ENCODE measurements around the gene TBC1D5. TPM values are rescaled to one million over a fixed set of nuclear protein-coding genes. Genes with fewer than 3 reads are reported as not detected.

TBC1D5 gene
- polyA plus RNA-seq, 1 experiment, result 27.0 TPM

GRCh38 chr3:17466028-17466427 lies 276.4 kb downstream of the TBC1D5 start:
- TF ChIP-seq CTCF (IDR thresholded peaks at IDR 0.05; ENCODE audit: insufficient read depth, low read depth, low read length), result no peak
- ChIA-PET CTCF (interaction anchor here (0.5 to 1.6 kb wide), 4 partner anchors 20 to 375 kb away, joined by 3 to 6 read pairs (median 3); no protein-coding TSS in a partner anchor), POLR2A (no interaction called here)
- no peak overlapping the region for H3K4me3 ChIP-seq (ENCODE audit: low read depth, low read length)
- no peaks in the 10 kb centered on the region for H3K27me3 ChIP-seq (ENCODE audit: control insufficient read depth, insufficient read depth, low read length)
- no peaks in the 10 kb centered on the region for H3K36me3 ChIP-seq (ENCODE audit: control insufficient read depth, insufficient read depth, low read length)
- DNase-seq (ENCODE audit: low read depth), result no peak

GRCh38 chr3:17459470-17459993 lies 282.9 kb downstream of the TBC1D5 start:
- H3K4me3 ChIP-seq (ENCODE audit: low read depth, low read length), result no peak overlapping the region
- CTCF ChIA-PET, result no interaction called here
- no peak for DNase-seq (ENCODE audit: low read depth)
- POLR2A ChIA-PET, result no interaction called here
- no peaks in the 10 kb centered on the region for H3K27me3 ChIP-seq (ENCODE audit: control insufficient read depth, insufficient read depth, low read length)
- TF ChIP-seq CTCF (IDR thresholded peaks at IDR 0.05; ENCODE audit: insufficient read depth, low read depth, low read length), result no peak
- H3K36me3 ChIP-seq (ENCODE audit: control insufficient read depth, insufficient read depth, low read length), result no peaks in the 10 kb centered on the region

- Histone ChIP-seq H3K4me3 (ENCODE audit: low read depth, low read length) (no peak overlapping the region), H3K27me3 (ENCODE audit: control insufficient read depth, insufficient read depth, low read length) (no peaks in the 10 kb centered on the region), H3K36me3 (ENCODE audit: control insufficient read depth, insufficient read depth, low read length) (no peaks in the 10 kb centered on the region)
- ChIA-PET POLR2A (no interaction called here), CTCF (no interaction called here)
- no peak for TF ChIP-seq CTCF (IDR thresholded peaks at IDR 0.05; ENCODE audit: insufficient read depth, low read depth, low read length)
- DNase-seq (ENCODE audit: low read depth), result no peak
Observed at GRCh38 chr3:17456650-17457049, 285.8 kb downstream of the TBC1D5 start.

GRCh38 chr3:17456046-17456445 lies 286.4 kb downstream of the TBC1D5 start:
- DNase-seq (ENCODE audit: low read depth), result no peak

GRCh38 chr3:17444865-17445264 lies 297.6 kb downstream of the TBC1D5 start:
- TF ChIP-seq CTCF (IDR thresholded peaks at IDR 0.05; ENCODE audit: insufficient read depth, low read depth, low read length), result no peak
- DNase-seq (ENCODE audit: low read depth), result no peak

More at GRCh38 chr3:17456046-17456445, 286.4 kb downstream of the TBC1D5 start:
- TF ChIP-seq CTCF (IDR thresholded peaks at IDR 0.05; ENCODE audit: insufficient read depth, low read depth, low read length), result no peak
- CTCF ChIA-PET, result no interaction called here
- H3K36me3 ChIP-seq (ENCODE audit: control insufficient read depth, insufficient read depth, low read length), result no peaks in the 10 kb centered on the region
- POLR2A ChIA-PET, result no interaction called here
- no peaks in the 10 kb centered on the region for H3K27me3 ChIP-seq (ENCODE audit: control insufficient read depth, insufficient read depth, low read length)
- H3K4me3 ChIP-seq (ENCODE audit: low read depth, low read length), result no peak overlapping the region

More at GRCh38 chr3:17444865-17445264, 297.6 kb downstream of the TBC1D5 start:
- ChIA-PET POLR2A (no interaction called here), CTCF (no interaction called here)
- no peaks in the 10 kb centered on the region; the same call in 1 of the 2 replicates for H3K36me3 ChIP-seq (ENCODE audit: control insufficient read depth, insufficient read depth, low read length)
- no peaks in the 10 kb centered on the region for H3K27me3 ChIP-seq (ENCODE audit: control insufficient read depth, insufficient read depth, low read length)
- no peak overlapping the region for H3K4me3 ChIP-seq (ENCODE audit: low read depth, low read length)
